Liver (tissue), 9 donors: Measurements from ENCODE around the gene DEPDC5. TPM values are rescaled to one million over a fixed set of nuclear protein-coding genes. Genes with fewer than 3 reads are reported as not detected.

Experiments used
- DNase-seq: peaks from one replicate; pipeline ENCODE4 v3.0.0-alpha.2; 2017; ENCODE audit warnings: low spot score
- H3K27ac ChIP-seq, 2 donors: one replicate each; pipeline ENCODE4 v1.7.0; 2013; ENCODE audit warnings: inconsistent platforms in 2 of 2, low read length in 2 of 2, control low read depth in 1 of 2, low read depth in 1 of 2, mild to moderate bottlenecking in 1 of 2
- H3K27me3 ChIP-seq, 4 donors: one replicate each; pipeline versions ENCODE4 v1.6.1 to v1.7.0; 2013; ENCODE audit warnings: low read length in 3 of 4, inconsistent platforms in 1 of 4, mild to moderate bottlenecking in 1 of 4, moderate library complexity in 1 of 4; ENCODE audit not compliant: control insufficient read depth in 4 of 4, insufficient read depth in 4 of 4
- H3K36me3 ChIP-seq, 4 donors: one replicate each; pipeline versions ENCODE4 v1.6.1 to v1.7.0; 2013; ENCODE audit warnings: low read length in 3 of 4, mild to moderate bottlenecking in 3 of 4, low read depth in 1 of 4, moderate library complexity in 1 of 4; ENCODE audit not compliant: control insufficient read depth in 4 of 4, insufficient read depth in 3 of 4
- H3K4me1 ChIP-seq, 4 donors: one replicate each; pipeline versions ENCODE4 v1.6.1 to v1.7.0; 2013; ENCODE audit warnings: low read length in 3 of 4, mild to moderate bottlenecking in 3 of 4, moderate library complexity in 1 of 4; ENCODE audit not compliant: control insufficient read depth in 4 of 4, insufficient read depth in 4 of 4
- H3K4me3 ChIP-seq, 3 donors: one replicate each; pipeline versions ENCODE4 v1.6.1 to v1.7.0; 2013; ENCODE audit warnings: low read length in 3 of 3, control low read depth in 1 of 3, low read depth in 1 of 3, mild to moderate bottlenecking in 1 of 3
- H3K9ac ChIP-seq, 2 donors: one replicate each; pipeline ENCODE4 v1.7.0; 2013; ENCODE audit warnings: low read length in 2 of 2, mild to moderate bottlenecking in 2 of 2, moderate library complexity in 2 of 2, control low read depth in 1 of 2, low read depth in 1 of 2
- H3K9me3 ChIP-seq, 4 donors: one replicate each; pipeline versions ENCODE4 v1.6.1 to v1.7.0; 2013; ENCODE audit warnings: low read length in 3 of 4; ENCODE audit not compliant: control insufficient read depth in 4 of 4
- ATF3 ChIP-seq: IDR thresholded peaks from 2 replicates; pipeline ENCODE4 v1.6.1; 2016; ENCODE audit warnings: antibody characterized with exemption
- EGR1 ChIP-seq, 2 donors: IDR thresholded peaks; 2 replicates each; pipeline ENCODE4 v1.6.1; 2016 to 2018; ENCODE audit warnings: antibody characterized with exemption in 2 of 2, low read depth in 2 of 2
- FOXA2 ChIP-seq: IDR thresholded peaks from 2 replicates; pipeline ENCODE4 v1.6.1; 2016; ENCODE audit warnings: antibody characterized with exemption
- HNF4G ChIP-seq: IDR thresholded peaks from 2 replicates; pipeline ENCODE4 v1.6.1; 2016; ENCODE audit warnings: antibody characterized with exemption
- JUND ChIP-seq, 2 donors: IDR thresholded peaks; 2 replicates each; pipeline ENCODE4 v1.6.1; 2016; ENCODE audit warnings: antibody characterized with exemption in 2 of 2
- NR2F2 ChIP-seq: IDR thresholded peaks from 2 replicates; pipeline ENCODE4 v1.6.1; 2016; ENCODE audit warnings: antibody characterized with exemption
- RAD21 ChIP-seq, 2 donors: IDR thresholded peaks; 2 replicates each; pipeline ENCODE4 v1.6.1; 2016; ENCODE audit warnings: antibody characterized with exemption in 2 of 2, mild to moderate bottlenecking in 2 of 2
- RXRA ChIP-seq, 2 donors: IDR thresholded peaks; 2 replicates each; pipeline ENCODE4 v1.6.1; 2017 to 2018; ENCODE audit warnings: antibody characterized with exemption in 2 of 2, mild to moderate bottlenecking in 1 of 2
- SP1 ChIP-seq: IDR thresholded peaks from 2 replicates; pipeline ENCODE4 v1.6.1; 2018; ENCODE audit warnings: antibody characterized with exemption, mild to moderate bottlenecking
- TAF1 ChIP-seq: conservative IDR thresholded peaks from 2 replicates; pipeline ENCODE4 v1.6.1; 2016; ENCODE audit warnings: antibody characterized with exemption, mild to moderate bottlenecking
- YY1 ChIP-seq: IDR thresholded peaks from 2 replicates; pipeline ENCODE4 v1.6.1; 2016; ENCODE audit warnings: antibody characterized with exemption, mild to moderate bottlenecking
- WGBS: extraction: QIAGEN DNeasy Blood & Tissue Kit; methylation state at CpG from one replicate; pipeline ENCODE4 v1.1.7; 2013; 5-methylcytosine and 5-hydroxymethylcytosine counted together
- polyA plus RNA-seq, 2 donors: library from polyadenylated mRNA; stranded (reverse) in 1 of 2; unstranded in 1 of 2; fragments of 200-250 nt in 1 of 2; fragments of >200 nt in 1 of 2; fragmentation: Nextera tagmentation in 1 of 2; extraction: Ambion mirVana in 1 of 2; gene quantifications; one replicate each; pipeline versions ENCODE4 v1.2.1 to v1.2.3, GENCODE V29; 2013 to 2015
- total RNA-seq, 2 donors: library from RNA; depleted of rRNA; stranded (reverse); fragments of >200 nt; gene quantifications; one replicate each; pipeline ENCODE4 v1.2.3, GENCODE V29; 2014
- TF ChIP-seq, protein P1 (sequence below): IDR thresholded peaks from 2 replicates; pipeline ENCODE4 v1.6.1; 2016; ENCODE audit warnings: antibody characterized with exemption
- TF ChIP-seq, protein P2 (sequence below): fragments of 150-350 bp; IDR thresholded peaks from 2 replicates; pipeline ENCODE4 v1.5.1; 2017; ENCODE audit warnings: improper control_type of control experiment, low read depth, low read length; ENCODE audit not compliant: missing input control
- TF ChIP-seq, protein P3 (sequence below): IDR thresholded peaks from 2 replicates; pipeline ENCODE4 v1.6.1; 2016; ENCODE audit warnings: antibody characterized with exemption, mild to moderate bottlenecking
- TF ChIP-seq, protein P4 (sequence below): IDR thresholded peaks from 2 replicates; pipeline ENCODE4 v1.6.1; 2016; ENCODE audit warnings: antibody characterized with exemption
- donor health status: healthy.
- donor health status: healthy.
- donor health status: healthy.
- donor health status: healthy.
- donor health status: healthy.

The DEPDC5 gene
- total and polyA plus RNA-seq, 4 donors, result 5.5 to 19.4 (median 12.6) TPM

GRCh38 chr22:31925056-31925455 is 171.2 kb downstream of the DEPDC5 start:
- Histone ChIP-seq H3K36me3 (no peaks in the 10 kb centered on the region), H3K9ac (no peak overlapping the region), H3K27me3 (no peaks in the 10 kb centered on the region), H3K4me1 (peaks cover 0 to 3% (median 0%) of the 10 kb centered on the region in 4 donors), H3K4me3 (no peak overlapping the region), H3K27ac (no peak overlapping the region), H3K9me3 (no peaks in the 10 kb centered on the region)
- no peak for DNase-seq
- TF ChIP-seq RAD21 (IDR thresholded peaks at IDR 0.05) (no peak), RXRA (IDR thresholded peaks at IDR 0.05) (no peak), ATF3 (no peak), JUND (IDR thresholded peaks at IDR 0.05) (no peak), HNF4G (no peak), NR2F2 (no peak)
- TF ChIP-seq, protein P1, sequence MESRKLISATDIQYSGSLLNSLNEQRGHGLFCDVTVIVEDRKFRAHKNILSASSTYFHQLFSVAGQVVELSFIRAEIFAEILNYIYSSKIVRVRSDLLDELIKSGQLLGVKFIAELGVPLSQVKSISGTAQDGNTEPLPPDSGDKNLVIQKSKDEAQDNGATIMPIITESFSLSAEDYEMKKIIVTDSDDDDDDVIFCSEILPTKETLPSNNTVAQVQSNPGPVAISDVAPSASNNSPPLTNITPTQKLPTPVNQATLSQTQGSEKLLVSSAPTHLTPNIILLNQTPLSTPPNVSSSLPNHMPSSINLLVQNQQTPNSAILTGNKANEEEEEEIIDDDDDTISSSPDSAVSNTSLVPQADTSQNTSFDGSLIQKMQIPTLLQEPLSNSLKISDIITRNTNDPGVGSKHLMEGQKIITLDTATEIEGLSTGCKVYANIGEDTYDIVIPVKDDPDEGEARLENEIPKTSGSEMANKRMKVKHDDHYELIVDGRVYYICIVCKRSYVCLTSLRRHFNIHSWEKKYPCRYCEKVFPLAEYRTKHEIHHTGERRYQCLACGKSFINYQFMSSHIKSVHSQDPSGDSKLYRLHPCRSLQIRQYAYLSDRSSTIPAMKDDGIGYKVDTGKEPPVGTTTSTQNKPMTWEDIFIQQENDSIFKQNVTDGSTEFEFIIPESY, result no peak
- TF ChIP-seq, protein P2, sequence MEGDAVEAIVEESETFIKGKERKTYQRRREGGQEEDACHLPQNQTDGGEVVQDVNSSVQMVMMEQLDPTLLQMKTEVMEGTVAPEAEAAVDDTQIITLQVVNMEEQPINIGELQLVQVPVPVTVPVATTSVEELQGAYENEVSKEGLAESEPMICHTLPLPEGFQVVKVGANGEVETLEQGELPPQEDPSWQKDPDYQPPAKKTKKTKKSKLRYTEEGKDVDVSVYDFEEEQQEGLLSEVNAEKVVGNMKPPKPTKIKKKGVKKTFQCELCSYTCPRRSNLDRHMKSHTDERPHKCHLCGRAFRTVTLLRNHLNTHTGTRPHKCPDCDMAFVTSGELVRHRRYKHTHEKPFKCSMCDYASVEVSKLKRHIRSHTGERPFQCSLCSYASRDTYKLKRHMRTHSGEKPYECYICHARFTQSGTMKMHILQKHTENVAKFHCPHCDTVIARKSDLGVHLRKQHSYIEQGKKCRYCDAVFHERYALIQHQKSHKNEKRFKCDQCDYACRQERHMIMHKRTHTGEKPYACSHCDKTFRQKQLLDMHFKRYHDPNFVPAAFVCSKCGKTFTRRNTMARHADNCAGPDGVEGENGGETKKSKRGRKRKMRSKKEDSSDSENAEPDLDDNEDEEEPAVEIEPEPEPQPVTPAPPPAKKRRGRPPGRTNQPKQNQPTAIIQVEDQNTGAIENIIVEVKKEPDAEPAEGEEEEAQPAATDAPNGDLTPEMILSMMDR, result no peak
- 96% methylated on average over 1 of the region's 1 CpG for WGBS

DNA sequence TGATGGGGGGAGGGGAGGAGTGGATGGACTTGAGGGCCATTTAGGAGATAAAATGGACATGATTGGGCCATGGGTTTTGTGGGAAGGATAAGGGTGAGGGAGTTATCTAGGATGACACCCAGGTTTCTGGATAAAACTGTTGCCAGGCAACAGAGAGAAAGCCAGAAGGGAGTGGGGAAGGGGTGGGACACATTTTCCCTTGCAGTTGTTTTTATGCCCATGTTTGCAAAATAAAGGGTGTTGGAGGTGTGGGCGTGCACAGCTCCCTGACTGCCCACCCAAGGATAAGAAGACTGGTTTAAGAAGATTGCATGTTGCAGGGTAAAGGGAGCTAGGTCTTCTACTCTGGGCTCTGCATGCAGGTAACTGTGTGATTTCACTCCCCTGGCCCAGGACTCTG is 172.2 kb downstream of the DEPDC5 start:
- no peaks in the 10 kb centered on the region for H3K27me3 ChIP-seq
- no peak overlapping the region for H3K9ac ChIP-seq
- H3K27ac ChIP-seq, result no peak overlapping the region
- no peak for TF ChIP-seq ATF3
- no peak for TF ChIP-seq EGR1 (IDR thresholded peaks at IDR 0.05; ENCODE audit: low read depth in 2 of 2)
- no peak for TF ChIP-seq SP1
- TF ChIP-seq FOXA2, result no peak
- no peak for TF ChIP-seq RXRA (IDR thresholded peaks at IDR 0.05)
- no peak for TF ChIP-seq YY1
- TF ChIP-seq, protein P1, result no peak
- TF ChIP-seq, protein P3, sequence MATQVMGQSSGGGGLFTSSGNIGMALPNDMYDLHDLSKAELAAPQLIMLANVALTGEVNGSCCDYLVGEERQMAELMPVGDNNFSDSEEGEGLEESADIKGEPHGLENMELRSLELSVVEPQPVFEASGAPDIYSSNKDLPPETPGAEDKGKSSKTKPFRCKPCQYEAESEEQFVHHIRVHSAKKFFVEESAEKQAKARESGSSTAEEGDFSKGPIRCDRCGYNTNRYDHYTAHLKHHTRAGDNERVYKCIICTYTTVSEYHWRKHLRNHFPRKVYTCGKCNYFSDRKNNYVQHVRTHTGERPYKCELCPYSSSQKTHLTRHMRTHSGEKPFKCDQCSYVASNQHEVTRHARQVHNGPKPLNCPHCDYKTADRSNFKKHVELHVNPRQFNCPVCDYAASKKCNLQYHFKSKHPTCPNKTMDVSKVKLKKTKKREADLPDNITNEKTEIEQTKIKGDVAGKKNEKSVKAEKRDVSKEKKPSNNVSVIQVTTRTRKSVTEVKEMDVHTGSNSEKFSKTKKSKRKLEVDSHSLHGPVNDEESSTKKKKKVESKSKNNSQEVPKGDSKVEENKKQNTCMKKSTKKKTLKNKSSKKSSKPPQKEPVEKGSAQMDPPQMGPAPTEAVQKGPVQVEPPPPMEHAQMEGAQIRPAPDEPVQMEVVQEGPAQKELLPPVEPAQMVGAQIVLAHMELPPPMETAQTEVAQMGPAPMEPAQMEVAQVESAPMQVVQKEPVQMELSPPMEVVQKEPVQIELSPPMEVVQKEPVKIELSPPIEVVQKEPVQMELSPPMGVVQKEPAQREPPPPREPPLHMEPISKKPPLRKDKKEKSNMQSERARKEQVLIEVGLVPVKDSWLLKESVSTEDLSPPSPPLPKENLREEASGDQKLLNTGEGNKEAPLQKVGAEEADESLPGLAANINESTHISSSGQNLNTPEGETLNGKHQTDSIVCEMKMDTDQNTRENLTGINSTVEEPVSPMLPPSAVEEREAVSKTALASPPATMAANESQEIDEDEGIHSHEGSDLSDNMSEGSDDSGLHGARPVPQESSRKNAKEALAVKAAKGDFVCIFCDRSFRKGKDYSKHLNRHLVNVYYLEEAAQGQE, result no peak
- TF ChIP-seq, protein P4, sequence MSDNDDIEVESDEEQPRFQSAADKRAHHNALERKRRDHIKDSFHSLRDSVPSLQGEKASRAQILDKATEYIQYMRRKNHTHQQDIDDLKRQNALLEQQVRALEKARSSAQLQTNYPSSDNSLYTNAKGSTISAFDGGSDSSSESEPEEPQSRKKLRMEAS, result no peak
- no peak for TF ChIP-seq RAD21 (IDR thresholded peaks at IDR 0.05)
- TF ChIP-seq HNF4G, result no peak
- TF ChIP-seq JUND (IDR thresholded peaks at IDR 0.05), result no peak
- no peak for TF ChIP-seq TAF1
- TF ChIP-seq NR2F2, result no peak
- H3K9me3 ChIP-seq, result no peaks in the 10 kb centered on the region
- WGBS, result 88% methylated on average over 1 of the region's 1 CpG
- no peaks in the 10 kb centered on the region for H3K36me3 ChIP-seq
- peaks cover 0 to 3% (median 0%) of the 10 kb centered on the region in 4 donors for H3K4me1 ChIP-seq
- no peak for DNase-seq
- no peak overlapping the region for H3K4me3 ChIP-seq
